Measurements from ENCODE around the gene SMARCA5. TPM values are rescaled to one million over a fixed set of nuclear protein-coding genes. Genes with fewer than 3 reads are reported as not detected.

SMARCA5 gene
- total RNA-seq, 2 donors from 2014 or later = 20.8 to 21.0 TPM

DNA sequence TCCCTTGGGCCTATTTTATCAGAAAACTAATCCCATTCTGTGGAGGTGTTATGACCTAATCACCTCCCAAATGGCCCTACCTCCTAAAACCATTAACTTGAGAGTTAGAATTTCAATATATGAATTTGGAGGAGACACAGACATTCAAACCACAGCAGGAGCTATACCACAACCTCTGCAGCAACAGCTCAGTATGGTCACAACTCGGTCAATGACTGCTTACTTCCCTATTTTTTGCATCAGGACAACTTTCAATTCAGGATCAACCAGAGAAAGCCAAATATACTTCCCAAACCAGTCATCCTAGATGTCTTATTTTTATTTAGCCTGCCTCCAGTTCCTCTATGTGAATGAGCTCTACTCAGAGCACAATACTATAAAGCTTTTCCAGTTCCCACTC lies 11.3 kb upstream of the SMARCA5 start:
- Histone ChIP-seq H3K9me3 (no peaks in the 10 kb centered on the region), H3K4me1 (no peaks in the 10 kb centered on the region), H3K36me3 (replicated peaks in 1 of 2; ENCODE audit: insufficient read depth in 1 of 2, low read depth in 2 of 2) (no peaks in the 10 kb centered on the region), H3K27ac (no peak overlapping the region), H3K4me3 (no peak overlapping the region), H3K27me3 (no peaks in the 10 kb centered on the region)
- 72 to 91% methylated on average over 1 of the region's 1 CpG for WGBS, 2 donors
- intact Hi-C loops (cut with DNase I) = no loop called here
- DNase-seq (no peak), ATAC-seq (no peak)
- TF ChIP-seq POLR2A (IDR thresholded peaks at IDR 0.05) = no peak
- TF ChIP-seq, protein P1, sequence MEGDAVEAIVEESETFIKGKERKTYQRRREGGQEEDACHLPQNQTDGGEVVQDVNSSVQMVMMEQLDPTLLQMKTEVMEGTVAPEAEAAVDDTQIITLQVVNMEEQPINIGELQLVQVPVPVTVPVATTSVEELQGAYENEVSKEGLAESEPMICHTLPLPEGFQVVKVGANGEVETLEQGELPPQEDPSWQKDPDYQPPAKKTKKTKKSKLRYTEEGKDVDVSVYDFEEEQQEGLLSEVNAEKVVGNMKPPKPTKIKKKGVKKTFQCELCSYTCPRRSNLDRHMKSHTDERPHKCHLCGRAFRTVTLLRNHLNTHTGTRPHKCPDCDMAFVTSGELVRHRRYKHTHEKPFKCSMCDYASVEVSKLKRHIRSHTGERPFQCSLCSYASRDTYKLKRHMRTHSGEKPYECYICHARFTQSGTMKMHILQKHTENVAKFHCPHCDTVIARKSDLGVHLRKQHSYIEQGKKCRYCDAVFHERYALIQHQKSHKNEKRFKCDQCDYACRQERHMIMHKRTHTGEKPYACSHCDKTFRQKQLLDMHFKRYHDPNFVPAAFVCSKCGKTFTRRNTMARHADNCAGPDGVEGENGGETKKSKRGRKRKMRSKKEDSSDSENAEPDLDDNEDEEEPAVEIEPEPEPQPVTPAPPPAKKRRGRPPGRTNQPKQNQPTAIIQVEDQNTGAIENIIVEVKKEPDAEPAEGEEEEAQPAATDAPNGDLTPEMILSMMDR (IDR thresholded peaks at IDR 0.05) = no peak

GRCh38 chr4:143506031-143506430 lies 7.5 kb upstream of the SMARCA5 start:
- TF ChIP-seq, protein P1 (IDR thresholded peaks at IDR 0.05) = no peak
- TF ChIP-seq POLR2A (IDR thresholded peaks at IDR 0.05) = no peak
- Histone ChIP-seq H3K27ac (no peak overlapping the region), H3K36me3 (replicated peaks in 1 of 2; ENCODE audit: insufficient read depth in 1 of 2, low read depth in 2 of 2) (no peaks in the 10 kb centered on the region), H3K9me3 (no peaks in the 10 kb centered on the region), H3K4me3 (no peak overlapping the region), H3K27me3 (no peaks in the 10 kb centered on the region), H3K4me1 (no peaks in the 10 kb centered on the region)
- intact Hi-C loops (cut with DNase I) = no loop called here
- ATAC-seq (no peak), DNase-seq (no peak)
- WGBS, 2 donors = 94 to 96% methylated on average over 1 of the region's 1 CpG

DNA sequence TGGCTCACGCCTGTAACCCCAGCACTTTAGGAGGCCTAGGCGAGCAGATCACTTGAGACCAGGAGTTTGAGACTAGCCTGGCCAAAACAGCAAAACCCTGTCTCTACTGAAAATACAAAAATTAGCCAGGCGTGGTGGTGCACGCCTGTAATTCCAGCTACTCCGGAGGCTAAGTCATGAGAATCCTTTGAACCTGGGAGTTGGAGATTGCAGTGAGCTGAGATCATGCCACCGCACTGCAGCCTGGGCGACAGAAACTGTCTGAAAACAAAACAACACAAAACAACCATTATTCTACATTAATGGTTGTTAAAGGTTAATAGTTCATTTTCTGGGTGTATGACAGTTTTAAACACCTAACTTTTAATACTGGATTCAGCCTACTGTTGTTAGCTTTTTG lies 1.6 kb upstream of the SMARCA5 start:
- H3K4me1 ChIP-seq = peaks cover 26% of the 10 kb centered on the region
- no peak overlapping the region for H3K4me3 ChIP-seq
- intact Hi-C loops (cut with DNase I) = no loop called here
- no peak overlapping the region for H3K27ac ChIP-seq
- WGBS, 2 donors = 89 to 91% methylated on average over 7 of the region's 7 CpGs
- no peak for ATAC-seq
- no peak for DNase-seq
- no peaks in the 10 kb centered on the region for H3K27me3 ChIP-seq
- no peaks in the 10 kb centered on the region for H3K9me3 ChIP-seq
- TF ChIP-seq POLR2A (IDR thresholded peaks at IDR 0.05) = no peak
- TF ChIP-seq, protein P1 (IDR thresholded peaks at IDR 0.05) = no peak
- no peaks in the 10 kb centered on the region for H3K36me3 ChIP-seq (replicated peaks in 1 of 2; ENCODE audit: insufficient read depth in 1 of 2, low read depth in 2 of 2)

- no peaks in the 10 kb centered on the region for H3K9me3 ChIP-seq
- no peaks in the 10 kb centered on the region for H3K36me3 ChIP-seq (replicated peaks in 1 of 2; ENCODE audit: insufficient read depth in 1 of 2, low read depth in 2 of 2)
- no peaks in the 10 kb centered on the region for H3K27me3 ChIP-seq
- ATAC-seq (peak; percentile 26), DNase-seq (no peak)
- H3K4me1 ChIP-seq = peaks cover 35% of the 10 kb centered on the region
- WGBS, 2 donors = 0% methylated on average over 16 to 18 of the region's 18 CpGs
- TF ChIP-seq POLR2A (IDR thresholded peaks at IDR 0.05) = no peak
- TF ChIP-seq, protein P1 (IDR thresholded peaks at IDR 0.05) = no peak
- peak overlapping the region; percentile 31 to 84 for H3K4me3 ChIP-seq
- H3K27ac ChIP-seq = peak overlapping the region; percentile 95 to 97 (median 96)
- intact Hi-C loops (cut with DNase I) = no loop called here
Observed at GRCh38 chr4:143512978-143513313, 556 bp upstream of the SMARCA5 start.

GRCh38 chr4:143514169-143514495 lies 630 bp downstream of the SMARCA5 start:
- 0% methylated on average over 13 of the region's 13 CpGs for WGBS, 2 donors

More at GRCh38 chr4:143514169-143514495, 630 bp downstream of the SMARCA5 start:
- ATAC-seq (no peak), DNase-seq (no peak)
- Histone ChIP-seq H3K27me3 (no peaks in the 10 kb centered on the region), H3K4me1 (peaks cover 43% of the 10 kb centered on the region), H3K9me3 (no peaks in the 10 kb centered on the region), H3K4me3 (peak overlapping the region; percentile 31 to 84), H3K36me3 (replicated peaks in 1 of 2; ENCODE audit: insufficient read depth in 1 of 2, low read depth in 2 of 2) (no peaks in the 10 kb centered on the region), H3K27ac (peak overlapping the region; percentile 95 to 97 (median 96))
- intact Hi-C loops (cut with DNase I) = no loop called here
- TF ChIP-seq POLR2A (IDR thresholded peaks at IDR 0.05) = no peak
- TF ChIP-seq, protein P1 (IDR thresholded peaks at IDR 0.05) = no peak
